ENCODE results near the gene EXOSC7.

- TF ChIP-seq, protein P1, sequence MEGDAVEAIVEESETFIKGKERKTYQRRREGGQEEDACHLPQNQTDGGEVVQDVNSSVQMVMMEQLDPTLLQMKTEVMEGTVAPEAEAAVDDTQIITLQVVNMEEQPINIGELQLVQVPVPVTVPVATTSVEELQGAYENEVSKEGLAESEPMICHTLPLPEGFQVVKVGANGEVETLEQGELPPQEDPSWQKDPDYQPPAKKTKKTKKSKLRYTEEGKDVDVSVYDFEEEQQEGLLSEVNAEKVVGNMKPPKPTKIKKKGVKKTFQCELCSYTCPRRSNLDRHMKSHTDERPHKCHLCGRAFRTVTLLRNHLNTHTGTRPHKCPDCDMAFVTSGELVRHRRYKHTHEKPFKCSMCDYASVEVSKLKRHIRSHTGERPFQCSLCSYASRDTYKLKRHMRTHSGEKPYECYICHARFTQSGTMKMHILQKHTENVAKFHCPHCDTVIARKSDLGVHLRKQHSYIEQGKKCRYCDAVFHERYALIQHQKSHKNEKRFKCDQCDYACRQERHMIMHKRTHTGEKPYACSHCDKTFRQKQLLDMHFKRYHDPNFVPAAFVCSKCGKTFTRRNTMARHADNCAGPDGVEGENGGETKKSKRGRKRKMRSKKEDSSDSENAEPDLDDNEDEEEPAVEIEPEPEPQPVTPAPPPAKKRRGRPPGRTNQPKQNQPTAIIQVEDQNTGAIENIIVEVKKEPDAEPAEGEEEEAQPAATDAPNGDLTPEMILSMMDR (IDR thresholded peaks at IDR 0.05): no peak
- no peak for TF ChIP-seq POLR2A (IDR thresholded peaks at IDR 0.05)
These were observed 25.7 kb downstream of the EXOSC7 start for GRCh38 chr3:45001738-45002137.

Data from adrenal gland (tissue), 5 donors.